Pancreas (tissue), 10 donors: ENCODE results near the gene SORL1. TPM values are rescaled to one million over a fixed set of nuclear protein-coding genes. Genes with fewer than 3 reads are reported as not detected.

Source experiments
- ATAC-seq, 4 donors: fragments of 200-7000 bp; cut with Tn5 transposase; one replicate each; pipeline versions ENCODE4 v1.8.0 to v1.9.1; 2020; ENCODE audit warnings: mild to moderate bottlenecking in 4 of 4, moderate library complexity in 4 of 4
- DNase-seq, 6 donors: peaks; one replicate each; pipeline ENCODE4 v3.0.0-alpha.2; 2020
- FAIRE-seq: peaks from 2 replicates; lab custom pipeline; 2012; peaks lifted over from hg19 to GRCh38; lab: Jason Lieb, UNC
- H3K27ac ChIP-seq, 4 donors: fragments of 200-600 bp; sonication (generic); 1 replicate in 3 of 4; 2 replicates in 1 of 4; pipeline versions ENCODE4 v1.5.0 to v1.8.0; 2020
- H3K27me3 ChIP-seq, 4 donors: fragments of 200-600 bp; one replicate each; pipeline ENCODE4 v1.8.0; 2021
- H3K36me3 ChIP-seq, 3 donors: fragments of 200-600 bp; sonication (generic) in 1 of 3; one replicate each; pipeline versions ENCODE4 v1.5.0 to v1.8.0; 2020 to 2021
- H3K4me1 ChIP-seq, 3 donors: fragments of 200-600 bp; one replicate each; pipeline ENCODE4 v1.8.0; 2021
- H3K4me3 ChIP-seq, 4 donors: fragments of 200-600 bp; sonication (generic) in 2 of 4; one replicate each; pipeline versions ENCODE4 v1.5.0 to v1.8.0; 2020 to 2021
- H3K9me3 ChIP-seq, 4 donors: fragments of 200-600 bp; one replicate each; pipeline ENCODE4 v1.8.0; 2021
- CTCF ChIP-seq, 4 donors: fragments of 200-600 bp; sonication (generic) in 3 of 4; IDR thresholded peaks; one replicate each; pipeline versions ENCODE4 v1.5.0 to v1.8.0; 2021; ENCODE audit warnings: antibody characterized with exemption in 4 of 4
- WGBS, 2 donors: extraction: QIAGEN DNeasy Blood & Tissue Kit; methylation state at CpG; one replicate each; pipeline ENCODE4 v1.1.7; 2013; 5-methylcytosine and 5-hydroxymethylcytosine counted together
- intact Hi-C, 3 donors: fragments of 100-400 bp; cut with DNase I; formaldehyde crosslinking; loops; one replicate each; pipeline versions ENCODE4 v1.11.1 to v1.14.2; 2022
- polyA plus RNA-seq, 2 donors: library from polyadenylated mRNA; stranded (reverse); fragments of 200-250 nt; gene quantifications; one replicate each; pipeline ENCODE4 v1.2.3, GENCODE V29; 2013
- total RNA-seq, 6 donors: library from RNA; stranded (reverse); fragmentation: NEBNext Ultra II Directional in 4 of 6; extraction: Animal tissue kit (Norgen Biotek cat#: 25700) in 4 of 6; gene quantifications; one replicate each; pipeline versions ENCODE4 v1.2.1 to v1.2.4, GENCODE V29; 2021 to 2023
- donor health status: healthy with polysubstance abuse.
- donor health status: DM: no; HTN: no; CAD: no; lungs with moderate emphysema.
- donor health status: DM: no; HTN: no; CAD: no.
- donor health status: control.
- donor health status: control.
- donor health status: Bipolar disorder and iron deficiency.
- donor health status: DM: yes; HTN: yes; CAD: no.
- donor health status: DM: no; HTN: no; CAD: no.
- donor health status: DM: no; HTN: no; CAD: no.
- donor health status: DM: yes; HTN: yes; CAD: no.

The SORL1 gene
- total and polyA plus RNA-seq, 8 donors: 2.7 to 47.5 (median 15.5) TPM

GRCh38 chr11:121421149-121421901 is 30.8 kb upstream of the SORL1 start:
- ATAC-seq (no peak), FAIRE-seq (no peak)

GRCh38 chr11:121422675-121423074 is 29.4 kb upstream of the SORL1 start:
- FAIRE-seq: no peak
- intact Hi-C loops: no loop called here
- Histone ChIP-seq H3K4me3 (no peak overlapping the region), H3K27ac (no peak overlapping the region), H3K9me3 (no peaks in the 10 kb centered on the region), H3K36me3 (no peaks in the 10 kb centered on the region), H3K27me3 (peaks cover 0 to 4% (median 0%) of the 10 kb centered on the region in 4 donors), H3K4me1 (peaks cover 0 to 5% (median 0%) of the 10 kb centered on the region in 3 donors)
- TF ChIP-seq CTCF (IDR thresholded peaks at IDR 0.05): no peak
- DNase-seq: no peak
- 50 to 68% methylated on average over 4 of the region's 4 CpGs for WGBS, 2 donors
- no peak for ATAC-seq

More at GRCh38 chr11:121421149-121421901, 30.8 kb upstream of the SORL1 start:
- H3K9me3 ChIP-seq: no peaks in the 10 kb centered on the region
- no peak overlapping the region for H3K27ac ChIP-seq
- H3K27me3 ChIP-seq: no peaks in the 10 kb centered on the region
- intact Hi-C loops: no loop called here
- no peak for DNase-seq
- WGBS, 2 donors: 51 to 62% methylated on average over 4 of the region's 4 CpGs
- TF ChIP-seq CTCF (IDR thresholded peaks at IDR 0.05): no peak
- H3K36me3 ChIP-seq: no peaks in the 10 kb centered on the region
- H3K4me3 ChIP-seq: no peak overlapping the region
- peaks cover 0 to 17% (median 0%) of the 10 kb centered on the region in 3 donors for H3K4me1 ChIP-seq

GRCh38 chr11:121425828-121426227 is 26.3 kb upstream of the SORL1 start:
- no peaks in the 10 kb centered on the region for H3K4me1 ChIP-seq
- intact Hi-C loops: no loop called here
- H3K27me3 ChIP-seq: peaks cover 0 to 5% (median 0%) of the 10 kb centered on the region in 4 donors
- DNase-seq (no peak), ATAC-seq (no peak), FAIRE-seq (no peak)
- WGBS, 2 donors: 87 to 91% methylated on average over 5 of the region's 5 CpGs
- H3K36me3 ChIP-seq: no peaks in the 10 kb centered on the region
- TF ChIP-seq CTCF (IDR thresholded peaks at IDR 0.05): no peak
- H3K9me3 ChIP-seq: no peaks in the 10 kb centered on the region
- no peak overlapping the region for H3K4me3 ChIP-seq
- H3K27ac ChIP-seq: no peak overlapping the region

- intact Hi-C loops: no loop called here
- WGBS, 2 donors: 25% methylated on average over 48 of the region's 48 CpGs
- H3K27me3 ChIP-seq: peaks cover 0 to 5% (median 0%) of the 10 kb centered on the region in 4 donors
- no peak overlapping the region for H3K27ac ChIP-seq
- TF ChIP-seq CTCF (IDR thresholded peaks at IDR 0.05): peak in 1 of 4 donors; percentile 4
- peak in 4 of 6 donors; percentile 7 to 80 (median 20) for DNase-seq
- ATAC-seq: peak; percentile 70 to 89 (median 84)
- FAIRE-seq: no peak
- peak overlapping the region in 2 of 4 donors; percentile 20 to 37 for H3K4me3 ChIP-seq
- H3K9me3 ChIP-seq: no peaks in the 10 kb centered on the region
- no peaks in the 10 kb centered on the region for H3K4me1 ChIP-seq
- no peaks in the 10 kb centered on the region for H3K36me3 ChIP-seq
Measured at GRCh38 chr11:121426476-121427399, 25.4 kb upstream of the SORL1 start.
